IgD-negative memory B cell (primary cell): Measurements from ENCODE around the gene ENDOG. TPM values are rescaled to one million over a fixed set of nuclear protein-coding genes. Genes with fewer than 3 reads are reported as not detected.
"Not testable (repeated sequence)": the region's sequence is repeated elsewhere in the genome, so short reads cannot be mapped to it uniquely, and the experiment has no call there.

Experiments
- H3K27ac Mint-ChIP-seq, 3 donors: one replicate each; pipeline ENCODE4 v1.8.0; 2020 to 2022; ENCODE audit warnings: mild to moderate bottlenecking in 3 of 3, mixed read lengths in 3 of 3, moderate library complexity in 1 of 3
- H3K27me3 Mint-ChIP-seq: one replicate; pipeline ENCODE4 v1.8.0; 2021; ENCODE audit warnings: mixed read lengths
- H3K36me3 Mint-ChIP-seq: one replicate; pipeline ENCODE4 v1.8.0; 2020; ENCODE audit warnings: mild to moderate bottlenecking, mixed read lengths
- H3K4me1 Mint-ChIP-seq, 3 donors: one replicate each; pipeline ENCODE4 v1.8.0; 2020 to 2022; ENCODE audit warnings: mixed read lengths in 3 of 3, mild to moderate bottlenecking in 1 of 3
- H3K4me3 Mint-ChIP-seq, 4 donors: one replicate each; pipeline ENCODE4 v1.8.0; 2020 to 2022; ENCODE audit warnings: mild to moderate bottlenecking in 4 of 4, mixed read lengths in 4 of 4, moderate library complexity in 3 of 4
- H3K9me3 Mint-ChIP-seq, 3 donors: one replicate each; pipeline ENCODE4 v1.8.0; 2020 to 2021; ENCODE audit warnings: mixed read lengths in 3 of 3, mild to moderate bottlenecking in 1 of 3
- polyA plus RNA-seq: library from polyadenylated mRNA; unstranded; fragments of 300-500 nt; fragmentation: Illumina TruSeq; gene quantifications from one replicate; pipeline ENCODE4 v1.2.3, GENCODE V29; 2021

The ENDOG gene
- polyA plus RNA-seq, 1 donor from 2014 or later = 15.3 TPM

DNA sequence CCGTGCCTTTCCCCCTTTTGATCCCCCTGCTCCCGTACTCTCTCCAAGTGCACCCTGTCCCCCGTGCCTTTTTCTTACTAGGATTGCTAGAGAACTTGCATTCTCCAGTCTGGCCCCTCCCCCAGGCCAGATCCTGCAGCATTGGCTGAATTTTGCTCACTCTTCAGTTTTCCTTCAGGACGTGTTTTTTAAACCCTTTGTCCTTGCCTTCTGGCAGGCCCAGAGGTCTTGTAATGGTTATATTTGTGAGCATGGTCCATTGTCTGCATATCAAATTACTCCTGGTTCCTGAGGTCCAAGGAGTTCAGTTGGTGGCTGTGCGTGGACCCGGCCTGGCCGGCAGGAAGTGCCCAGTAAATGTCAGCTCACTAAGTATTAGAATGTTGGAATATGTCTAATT lies 30.6 kb upstream of the ENDOG start:
- H3K4me1 Mint-ChIP-seq = peaks cover 0 to 9% (median 6%) of the 10 kb centered on the region in 3 donors
- H3K27me3 Mint-ChIP-seq = no peaks in the 10 kb centered on the region
- peaks cover 3% of the 10 kb centered on the region for H3K36me3 Mint-ChIP-seq
- peak overlapping the region; percentile 81 to 92 (median 92) for H3K27ac Mint-ChIP-seq
- H3K4me3 Mint-ChIP-seq = peak overlapping the region; percentile 91 to 96 (median 94)
- no peaks in the 10 kb centered on the region for H3K9me3 Mint-ChIP-seq

DNA sequence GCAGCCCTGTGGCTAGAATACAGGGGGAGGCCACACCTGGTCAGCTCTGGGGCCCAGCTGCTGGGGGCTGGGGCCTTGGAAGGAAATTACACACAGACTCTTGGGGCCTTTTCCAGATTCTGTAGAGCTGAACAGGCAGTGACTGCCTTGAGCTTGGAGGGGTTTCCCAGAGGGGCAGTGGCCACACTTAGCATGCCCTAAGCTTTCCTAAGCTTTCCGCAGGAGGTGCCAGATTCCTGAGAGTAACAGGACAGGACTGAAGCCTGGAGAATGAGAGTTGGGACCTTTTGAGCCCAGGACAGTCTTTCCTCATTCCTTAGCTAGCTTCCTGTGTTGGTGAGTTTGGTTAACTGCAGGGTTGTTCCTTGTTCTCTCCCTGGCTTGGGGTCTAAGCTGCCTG lies 29.9 kb upstream of the ENDOG start:
- no peaks in the 10 kb centered on the region for H3K27me3 Mint-ChIP-seq
- H3K36me3 Mint-ChIP-seq = peaks cover 3% of the 10 kb centered on the region
- H3K9me3 Mint-ChIP-seq = no peaks in the 10 kb centered on the region
- peaks cover 0 to 9% (median 4%) of the 10 kb centered on the region in 3 donors for H3K4me1 Mint-ChIP-seq
- H3K4me3 Mint-ChIP-seq = peak overlapping the region; percentile 91 to 96 (median 94)
- H3K27ac Mint-ChIP-seq = peak overlapping the region in 2 of 3 donors; percentile 76 to 88

DNA sequence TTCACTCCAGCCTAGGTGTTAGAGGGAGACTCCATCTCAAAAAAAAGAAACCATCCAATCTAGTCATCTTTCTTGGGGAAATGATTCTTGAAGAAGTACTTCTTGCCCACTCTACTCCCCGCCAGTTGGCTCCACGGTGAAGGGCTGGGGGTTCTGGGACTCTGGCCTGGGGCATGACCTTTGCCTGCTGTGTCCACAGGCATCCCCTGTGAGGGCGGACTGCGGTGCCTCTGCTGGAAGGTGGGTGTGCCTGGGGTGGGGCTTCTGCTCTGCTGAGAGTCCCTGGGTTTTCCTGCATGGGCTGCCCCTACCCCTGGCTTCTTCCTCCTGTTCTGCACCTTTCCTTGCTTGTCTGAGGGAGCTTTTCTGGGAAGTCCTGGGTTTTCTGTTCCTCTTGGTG lies 27.8 kb upstream of the ENDOG start:
- H3K27me3 Mint-ChIP-seq = no peaks in the 10 kb centered on the region
- peak overlapping the region in 1 of 4 donors; percentile 23 for H3K4me3 Mint-ChIP-seq
- H3K4me1 Mint-ChIP-seq = peaks cover 0 to 9% (median 4%) of the 10 kb centered on the region in 3 donors
- H3K27ac Mint-ChIP-seq = no peak overlapping the region
- H3K36me3 Mint-ChIP-seq = peaks cover 3% of the 10 kb centered on the region
- no peaks in the 10 kb centered on the region for H3K9me3 Mint-ChIP-seq

DNA sequence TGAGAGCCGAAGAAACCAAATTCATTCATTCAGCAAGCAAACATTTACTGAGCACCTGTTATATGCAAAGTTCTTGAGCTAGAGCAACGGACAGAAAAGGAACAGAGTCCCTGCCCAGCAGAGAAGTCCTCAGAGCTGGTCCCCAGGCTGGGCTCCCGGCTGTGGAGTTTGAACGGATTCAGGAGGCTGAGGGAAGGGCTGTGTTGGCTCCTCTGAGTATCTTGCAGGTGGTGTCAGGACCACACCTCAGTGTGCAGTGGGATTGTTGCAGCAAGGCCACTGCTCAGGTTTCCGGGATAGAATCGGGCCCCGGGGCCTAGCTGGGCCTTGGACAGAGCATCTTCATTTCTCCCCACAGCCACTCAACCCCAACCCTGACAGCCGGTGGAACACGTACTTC lies 26.2 kb upstream of the ENDOG start:
- Mint-ChIP-seq H3K27ac (no peak overlapping the region), H3K36me3 (peaks cover 3% of the 10 kb centered on the region), H3K27me3 (no peaks in the 10 kb centered on the region), H3K4me1 (peaks cover 0 to 9% (median 1%) of the 10 kb centered on the region in 3 donors), H3K4me3 (no peak overlapping the region), H3K9me3 (no peaks in the 10 kb centered on the region)

DNA sequence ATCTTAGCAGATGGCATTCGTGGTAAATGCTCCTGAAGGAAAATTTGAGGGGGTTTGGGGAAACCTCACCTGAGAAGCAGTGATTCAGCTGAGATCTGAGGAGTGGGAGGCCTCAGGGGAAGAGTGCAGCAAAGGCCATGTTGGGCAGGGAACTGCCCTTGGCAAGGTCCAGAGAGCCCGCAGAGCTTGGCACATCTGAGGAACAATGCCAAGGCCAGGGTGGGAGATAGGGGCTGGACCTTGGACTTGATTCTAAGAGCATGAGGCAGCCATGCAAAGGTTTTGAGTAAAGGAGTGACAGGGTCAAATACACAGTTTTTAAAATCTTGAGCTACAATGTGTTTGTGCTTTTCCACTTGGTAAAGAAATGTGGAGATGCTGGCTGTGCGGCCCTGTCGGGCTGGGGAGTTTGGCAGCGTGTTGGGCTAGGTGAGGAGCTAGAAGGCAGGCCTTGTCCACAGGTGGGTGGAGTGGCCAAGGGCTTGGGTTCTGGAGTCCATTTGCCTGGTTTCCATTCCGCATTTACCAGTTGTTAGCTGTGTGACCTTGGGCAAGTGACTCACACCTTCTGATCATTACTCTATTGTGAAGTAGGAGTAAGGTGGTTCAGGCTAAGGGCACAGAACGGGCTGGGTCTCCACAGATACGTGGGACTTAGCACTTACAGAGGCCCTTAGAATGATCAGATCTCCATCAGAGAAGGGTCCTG lies 25.2 kb upstream of the ENDOG start:
- peaks cover 4% of the 10 kb centered on the region for H3K36me3 Mint-ChIP-seq
- H3K27me3 Mint-ChIP-seq = no peaks in the 10 kb centered on the region
- peak overlapping the region in 1 of 3 donors; percentile 48 for H3K27ac Mint-ChIP-seq
- H3K4me1 Mint-ChIP-seq = peaks cover 0 to 5% (median 2%) of the 10 kb centered on the region in 3 donors
- peak overlapping the region in 1 of 4 donors; percentile 23 for H3K4me3 Mint-ChIP-seq
- H3K9me3 Mint-ChIP-seq = no peaks in the 10 kb centered on the region

DNA sequence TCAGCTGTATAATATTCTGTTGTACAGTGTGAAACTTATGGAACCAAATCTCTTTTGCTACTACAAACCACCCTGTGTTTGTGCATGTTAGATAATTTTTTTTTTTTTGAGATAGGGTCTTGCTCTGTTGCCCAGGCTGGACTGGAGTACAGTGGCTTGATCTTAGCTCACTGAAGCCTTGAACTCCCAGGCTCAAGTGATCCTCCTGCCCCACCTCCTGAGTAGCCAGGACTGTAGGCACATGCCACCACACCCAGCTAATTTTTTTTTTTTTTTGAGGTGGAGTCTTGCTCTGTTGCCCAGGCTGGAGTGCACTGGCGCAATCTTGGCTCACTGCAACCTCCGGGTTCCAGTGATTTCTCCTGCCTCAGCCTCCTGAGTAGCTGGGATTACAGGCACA lies 23.3 kb upstream of the ENDOG start:
- H3K9me3 Mint-ChIP-seq, H3K4me3 Mint-ChIP-seq, H3K4me1 Mint-ChIP-seq, H3K36me3 Mint-ChIP-seq, H3K27me3 Mint-ChIP-seq, H3K27ac Mint-ChIP-seq: not testable (repeated sequence)

DNA sequence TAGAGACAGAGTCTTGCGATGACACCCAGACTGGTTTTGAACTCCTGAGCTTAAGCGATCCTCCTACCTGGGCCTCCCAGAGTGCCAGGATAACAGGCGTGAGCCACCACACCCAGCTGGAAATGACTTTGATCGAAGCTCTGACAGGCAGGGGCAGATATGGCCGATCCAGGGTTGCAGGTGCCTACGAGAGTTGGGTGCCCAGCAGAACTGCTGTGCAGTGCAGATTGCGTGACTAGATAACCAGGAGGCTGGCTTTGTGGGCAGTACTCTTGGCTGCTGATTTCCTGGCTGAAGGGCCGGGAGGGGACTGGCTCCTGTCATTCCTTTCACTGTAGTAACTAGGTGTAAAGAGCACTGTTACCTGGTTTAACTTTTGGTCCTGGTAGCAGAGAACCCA lies 19.4 kb upstream of the ENDOG start:
- Mint-ChIP-seq H3K4me3 (no peak overlapping the region), H3K27me3 (no peaks in the 10 kb centered on the region), H3K27ac (no peak overlapping the region), H3K9me3 (no peaks in the 10 kb centered on the region), H3K36me3 (peaks cover 9% of the 10 kb centered on the region), H3K4me1 (peaks cover 0 to 1% (median 0%) of the 10 kb centered on the region in 3 donors)

DNA sequence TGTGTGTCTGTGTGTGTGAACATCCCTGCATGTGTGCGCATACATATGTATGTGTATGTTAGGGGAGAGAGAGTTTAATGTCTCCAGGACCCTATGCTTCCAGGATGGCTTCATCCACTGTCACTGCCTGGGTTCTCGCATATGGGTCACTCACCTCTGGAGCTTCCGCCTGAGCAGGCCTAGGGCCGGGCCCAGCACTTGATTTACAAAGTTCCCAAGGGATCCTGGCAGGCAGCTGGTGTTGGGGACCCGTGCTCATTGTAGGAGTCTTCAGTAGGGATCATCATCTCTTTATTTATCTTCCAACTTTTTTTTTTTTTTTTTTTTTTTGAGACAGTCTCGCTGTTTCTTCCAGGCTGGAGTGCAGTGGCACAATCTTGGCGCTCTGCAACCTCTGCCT lies 18.2 kb upstream of the ENDOG start:
- H3K27ac Mint-ChIP-seq = peak overlapping the region in 1 of 3 donors; percentile 39
- H3K36me3 Mint-ChIP-seq = peaks cover 9% of the 10 kb centered on the region
- H3K4me1 Mint-ChIP-seq = peaks cover 0 to 1% (median 0%) of the 10 kb centered on the region in 3 donors
- no peaks in the 10 kb centered on the region for H3K27me3 Mint-ChIP-seq
- H3K9me3 Mint-ChIP-seq = no peaks in the 10 kb centered on the region
- H3K4me3 Mint-ChIP-seq = no peak overlapping the region

DNA sequence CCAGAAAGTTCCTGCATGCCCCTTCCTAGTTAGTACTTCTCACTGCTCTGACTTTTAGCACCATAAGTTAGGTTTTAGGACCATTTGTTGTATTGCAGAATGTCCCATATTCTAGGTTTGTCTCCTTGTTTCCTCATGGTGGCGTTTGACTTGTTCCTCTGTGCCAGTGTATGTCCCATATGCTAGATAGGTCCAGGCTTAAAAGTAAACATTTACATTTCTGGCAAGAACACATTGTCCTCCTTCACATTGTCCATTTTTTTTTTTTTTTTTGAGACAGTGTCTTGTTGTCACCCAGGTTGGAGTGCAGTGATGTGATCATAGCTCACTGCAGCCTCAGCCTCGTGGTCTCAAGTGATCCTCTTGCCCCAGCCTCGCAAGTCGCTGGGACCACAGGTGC lies 15.8 kb upstream of the ENDOG start:
- H3K4me1 Mint-ChIP-seq = peaks cover 0 to 1% (median 0%) of the 10 kb centered on the region in 3 donors
- H3K4me3 Mint-ChIP-seq = no peak overlapping the region
- H3K36me3 Mint-ChIP-seq = peaks cover 9% of the 10 kb centered on the region
- H3K27ac Mint-ChIP-seq = no peak overlapping the region
- H3K9me3 Mint-ChIP-seq = no peaks in the 10 kb centered on the region
- H3K27me3 Mint-ChIP-seq = no peaks in the 10 kb centered on the region

DNA sequence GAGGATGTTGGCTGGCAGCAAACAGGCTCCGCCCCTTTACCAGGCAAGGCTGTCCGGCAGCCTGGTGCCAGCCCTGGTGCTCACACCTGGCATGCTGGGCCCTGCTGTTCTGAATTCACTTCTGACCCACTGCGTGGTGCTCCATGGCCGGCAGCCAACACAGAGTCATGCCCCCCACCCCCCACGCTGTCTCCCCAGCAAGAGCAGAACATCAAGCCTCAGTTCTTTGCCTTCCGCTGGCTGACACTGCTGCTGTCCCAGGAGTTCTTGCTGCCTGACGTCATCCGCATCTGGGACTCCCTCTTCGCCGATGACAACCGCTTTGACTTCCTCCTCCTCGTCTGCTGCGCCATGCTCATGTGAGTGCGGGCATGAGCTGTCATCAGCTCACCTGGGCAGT lies 12.6 kb upstream of the ENDOG start:
- H3K9me3 Mint-ChIP-seq = no peaks in the 10 kb centered on the region
- no peak overlapping the region for H3K27ac Mint-ChIP-seq
- H3K4me1 Mint-ChIP-seq = no peaks in the 10 kb centered on the region
- peaks cover 2% of the 10 kb centered on the region for H3K36me3 Mint-ChIP-seq
- H3K4me3 Mint-ChIP-seq = no peak overlapping the region
- no peaks in the 10 kb centered on the region for H3K27me3 Mint-ChIP-seq

DNA sequence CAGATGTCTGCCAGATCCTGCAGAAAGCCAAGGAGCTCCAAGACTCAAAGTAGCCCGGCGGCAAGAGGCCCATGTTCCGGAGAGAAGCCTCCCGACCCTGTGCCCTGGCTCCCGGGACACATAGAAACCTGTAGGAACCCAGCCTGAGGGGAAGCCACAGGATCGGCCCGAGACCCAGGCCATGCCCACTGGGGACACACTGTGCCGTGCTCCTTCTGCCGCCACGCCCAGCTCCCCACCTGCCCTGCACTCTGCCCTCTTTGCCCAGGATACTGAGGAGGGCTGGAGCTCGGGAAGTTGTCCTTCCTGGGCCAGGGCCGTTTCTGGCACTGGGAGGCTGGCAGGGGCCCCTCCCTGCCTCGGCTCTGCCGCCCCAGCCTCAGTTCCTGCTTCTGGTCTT lies 10.5 kb upstream of the ENDOG start:
- Mint-ChIP-seq H3K9me3 (no peaks in the 10 kb centered on the region), H3K27ac (no peak overlapping the region), H3K4me3 (no peak overlapping the region), H3K27me3 (no peaks in the 10 kb centered on the region), H3K4me1 (peaks cover 0 to 3% (median 0%) of the 10 kb centered on the region in 3 donors), H3K36me3 (peaks cover 2% of the 10 kb centered on the region)

DNA sequence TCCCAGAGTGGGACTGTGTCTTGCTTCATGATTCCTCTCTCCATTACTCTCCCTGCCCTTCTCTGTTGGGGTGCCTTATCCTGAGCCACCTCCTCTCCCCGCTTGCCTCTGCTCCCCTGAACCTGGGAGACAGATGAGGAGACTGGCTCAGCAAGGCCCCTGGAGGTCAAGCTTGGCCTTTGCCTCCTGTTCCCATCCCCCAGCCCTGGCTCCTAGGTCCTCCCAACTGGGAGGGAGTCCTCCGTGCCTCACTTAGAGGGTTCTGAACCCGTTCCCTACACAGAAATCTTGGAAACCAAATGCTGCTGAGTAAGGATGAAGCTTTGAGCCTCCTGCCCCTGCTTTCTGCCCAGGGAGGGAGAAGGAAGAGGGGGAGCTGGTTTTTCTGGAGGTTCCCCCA lies 9.8 kb upstream of the ENDOG start:
- Mint-ChIP-seq H3K36me3 (no peaks in the 10 kb centered on the region), H3K4me3 (no peak overlapping the region), H3K27ac (no peak overlapping the region), H3K9me3 (no peaks in the 10 kb centered on the region), H3K27me3 (no peaks in the 10 kb centered on the region), H3K4me1 (peaks cover 0 to 3% (median 0%) of the 10 kb centered on the region in 3 donors)

DNA sequence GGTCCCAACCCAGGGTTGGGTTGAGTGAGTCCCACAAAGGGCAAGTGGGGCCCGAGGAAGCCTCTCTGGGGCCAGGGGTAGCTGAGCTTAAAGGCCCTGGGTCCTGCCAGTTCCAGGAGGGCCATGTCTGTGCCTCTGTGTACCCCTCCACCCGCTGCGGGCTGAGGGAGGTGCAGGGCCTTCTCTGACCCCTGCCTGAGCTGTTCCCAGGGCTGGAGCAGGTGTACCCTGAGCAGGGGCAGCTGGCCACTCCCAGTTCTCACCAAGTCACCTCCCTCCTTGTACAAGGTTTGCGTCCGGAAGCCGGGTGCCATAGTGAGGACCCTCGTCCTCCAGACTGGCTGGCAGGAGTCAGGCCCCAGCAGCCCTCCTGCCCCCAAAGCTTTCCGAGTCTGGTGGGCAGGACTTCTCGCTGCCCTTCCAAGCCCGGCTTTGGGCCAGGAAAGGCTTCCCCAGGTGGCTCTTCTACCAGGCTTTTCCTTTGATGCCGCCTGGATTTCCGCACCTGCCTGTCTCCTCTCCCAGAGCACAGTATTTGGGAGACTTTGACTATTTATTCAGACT lies 9.2 kb upstream of the ENDOG start:
- Mint-ChIP-seq H3K4me1 (peaks cover 0 to 3% (median 0%) of the 10 kb centered on the region in 3 donors), H3K27ac (no peak overlapping the region), H3K36me3 (no peaks in the 10 kb centered on the region), H3K9me3 (no peaks in the 10 kb centered on the region), H3K27me3 (no peaks in the 10 kb centered on the region), H3K4me3 (no peak overlapping the region)

DNA sequence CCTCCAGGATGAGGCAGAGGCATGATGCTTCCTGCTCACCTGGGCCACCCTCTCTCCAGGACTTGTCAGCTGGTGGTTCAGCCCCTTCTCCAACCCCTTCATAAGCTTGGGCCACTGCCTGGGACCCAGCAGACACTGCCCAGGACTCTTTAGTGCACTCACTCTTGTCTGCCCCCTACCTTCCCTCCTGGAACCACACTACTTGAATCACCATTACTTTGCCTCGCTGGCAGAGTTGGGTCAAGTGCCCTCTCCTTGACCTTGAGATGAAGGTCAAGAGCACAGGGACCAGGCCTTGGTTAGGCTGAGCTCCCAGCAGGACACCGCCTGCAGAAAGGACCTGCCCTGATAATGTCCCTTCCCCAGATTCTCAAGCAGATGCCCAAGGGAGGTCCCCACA lies 8.5 kb upstream of the ENDOG start:
- Mint-ChIP-seq H3K9me3 (no peaks in the 10 kb centered on the region), H3K4me1 (peaks cover 0 to 3% (median 0%) of the 10 kb centered on the region in 3 donors), H3K27me3 (no peaks in the 10 kb centered on the region), H3K4me3 (no peak overlapping the region), H3K36me3 (no peaks in the 10 kb centered on the region), H3K27ac (no peak overlapping the region)

DNA sequence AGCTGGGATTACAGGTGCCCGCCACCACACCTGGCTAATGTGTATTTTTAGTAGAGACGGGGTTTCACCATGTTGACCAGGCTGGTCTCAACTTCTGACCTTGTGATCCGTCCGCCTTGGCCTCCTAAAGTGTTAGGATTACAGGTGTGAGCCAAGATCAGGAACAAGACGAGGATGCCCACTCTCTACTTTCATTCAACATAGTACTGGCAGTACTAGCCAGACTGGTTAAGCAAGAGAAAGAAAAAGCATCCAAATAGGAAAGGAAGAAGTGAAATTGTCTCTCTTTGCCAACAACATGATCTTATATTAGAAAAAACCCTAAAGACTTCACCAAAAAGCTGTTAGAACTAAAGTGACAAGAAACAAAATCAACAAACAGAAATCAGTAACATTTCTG lies 7.4 kb upstream of the ENDOG start:
- Mint-ChIP-seq H3K4me1 (peaks cover 0 to 3% (median 0%) of the 10 kb centered on the region in 3 donors), H3K9me3 (no peaks in the 10 kb centered on the region), H3K36me3 (no peaks in the 10 kb centered on the region), H3K4me3 (no peak overlapping the region), H3K27me3 (no peaks in the 10 kb centered on the region), H3K27ac (no peak overlapping the region)
